Measurements from ENCODE around the gene FAM240B.

Gene FAM240B

GRCh38 chr9:38675211-38675610 is 44.7 kb downstream of the FAM240B start:
- no peak for TF ChIP-seq CTCF (IDR thresholded peaks at IDR 0.05; ENCODE audit: low read length, missing control alignments)
- H3K4me3 ChIP-seq (replicated peaks; ENCODE audit: low read depth, low read length) = no peak overlapping the region
- no peak for DNase-seq (ENCODE audit: low read depth)

DNA sequence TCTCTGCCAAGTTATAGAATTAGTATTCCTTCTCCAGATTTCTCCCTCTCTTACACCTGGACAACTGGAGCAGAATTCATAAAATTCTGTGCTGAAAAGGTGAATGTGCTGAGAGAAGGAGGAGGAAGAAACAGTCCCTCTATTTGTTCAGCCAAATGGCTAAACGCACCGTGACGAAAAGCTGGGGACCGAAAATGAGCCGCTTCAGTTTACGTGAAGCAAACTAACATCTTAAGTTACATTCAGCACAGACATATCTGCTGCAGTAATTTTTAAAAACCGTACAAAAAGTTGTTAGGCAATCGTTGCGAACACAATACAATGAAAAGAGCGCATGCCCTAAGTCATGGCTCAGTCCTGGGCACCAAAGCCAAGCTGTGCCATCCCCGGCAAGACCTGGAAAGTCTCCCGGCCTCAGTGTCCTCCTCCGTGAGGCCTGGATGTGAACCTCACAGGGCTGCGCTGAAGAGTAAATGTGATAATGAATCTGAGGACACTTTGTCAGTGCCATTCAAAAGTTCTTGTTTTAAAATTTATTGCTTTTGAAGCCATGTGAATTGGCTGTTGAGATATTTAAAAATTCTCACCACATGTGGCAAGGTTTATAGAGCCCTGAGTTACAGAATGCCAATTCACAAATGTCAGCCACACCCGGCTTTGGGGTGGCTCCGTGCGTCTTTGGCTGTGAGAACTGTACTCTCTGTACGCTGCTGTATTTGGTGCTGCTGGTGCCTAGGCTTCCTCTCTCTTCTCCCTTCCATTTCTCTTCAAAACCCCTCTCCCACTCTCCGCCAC is 46.3 kb downstream of the FAM240B start:
- no peak for TF ChIP-seq CTCF (IDR thresholded peaks at IDR 0.05; ENCODE audit: low read length, missing control alignments)
- no peak for DNase-seq (ENCODE audit: low read depth)
- no peak overlapping the region for H3K4me3 ChIP-seq (replicated peaks; ENCODE audit: low read depth, low read length)

DNA sequence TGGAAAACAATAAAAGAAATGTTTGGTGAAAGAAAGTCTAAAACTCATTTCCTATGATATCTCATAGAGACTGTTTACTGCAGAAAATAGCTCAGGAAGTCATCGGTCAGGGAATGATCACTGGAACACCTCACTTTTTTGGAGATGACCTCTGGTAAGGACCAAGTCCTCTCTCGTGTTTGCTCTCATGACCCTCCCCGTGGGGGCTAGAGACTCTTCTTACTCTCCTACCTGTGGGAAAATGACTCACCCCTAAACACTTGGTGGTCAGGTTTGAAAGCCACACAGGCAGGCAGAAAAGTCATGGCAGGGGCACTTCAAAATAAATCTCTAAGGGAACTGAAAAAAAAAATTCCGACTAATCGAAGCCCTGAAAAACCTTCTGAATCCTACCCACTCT is 48.2 kb downstream of the FAM240B start:
- H3K4me3 ChIP-seq (replicated peaks; ENCODE audit: low read depth, low read length) = no peak overlapping the region
- DNase-seq (ENCODE audit: low read depth) = no peak
- no peak for TF ChIP-seq CTCF (IDR thresholded peaks at IDR 0.05; ENCODE audit: low read length, missing control alignments)

- TF ChIP-seq CTCF (IDR thresholded peaks at IDR 0.05; ENCODE audit: low read length, missing control alignments) = no peak
- H3K4me3 ChIP-seq (replicated peaks; ENCODE audit: low read depth, low read length) = no peak overlapping the region
- DNase-seq (ENCODE audit: low read depth) = no peak
Observed at GRCh38 chr9:38671372-38671731, 48.6 kb downstream of the FAM240B start.

DNA sequence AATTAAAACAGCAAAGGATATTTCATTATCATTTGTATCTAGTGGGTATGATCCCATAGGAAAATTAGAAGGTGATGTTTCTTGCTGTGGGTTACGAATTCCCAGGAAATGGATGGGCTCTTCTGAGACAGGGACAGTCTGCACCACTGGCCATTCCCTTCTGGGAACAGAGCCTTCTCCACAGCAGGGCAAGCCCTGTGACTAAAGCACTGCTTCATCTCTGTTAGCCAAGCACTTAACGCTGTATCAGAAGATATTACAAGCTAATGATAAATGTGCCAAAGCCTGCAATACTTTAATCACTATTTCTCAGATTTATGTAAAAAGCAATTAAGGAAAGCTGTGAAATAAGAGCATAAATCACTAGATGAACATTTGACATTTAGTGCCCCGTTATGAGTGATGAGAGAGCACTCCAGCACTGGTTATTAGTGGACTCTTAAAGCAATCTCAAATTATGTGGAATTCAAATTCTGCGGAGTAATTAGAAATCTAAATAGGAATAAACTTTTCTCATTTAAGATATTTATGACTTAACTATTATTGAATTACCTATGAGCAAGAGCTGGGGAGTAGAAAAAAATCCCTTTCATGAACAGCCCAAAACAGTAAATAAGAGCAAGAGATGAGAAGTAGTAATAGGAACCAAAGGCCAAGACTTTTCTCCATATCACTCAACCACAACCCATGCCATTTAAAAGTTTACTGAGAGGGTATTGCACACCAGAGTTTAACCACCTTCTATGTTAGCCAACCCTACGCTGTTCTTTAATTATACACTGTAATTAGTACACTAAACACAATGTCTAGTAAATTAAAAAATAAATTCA is 49.2 kb downstream of the FAM240B start:
- no peak overlapping the region for H3K4me3 ChIP-seq (replicated peaks; ENCODE audit: low read depth, low read length)
- DNase-seq (ENCODE audit: low read depth) = no peak
- TF ChIP-seq CTCF (IDR thresholded peaks at IDR 0.05; ENCODE audit: low read length, missing control alignments) = no peak

- TF ChIP-seq CTCF (IDR thresholded peaks at IDR 0.05; ENCODE audit: low read length, missing control alignments) = no peak
- no peak for DNase-seq (ENCODE audit: low read depth)
- H3K4me3 ChIP-seq (replicated peaks; ENCODE audit: low read depth, low read length) = no peak overlapping the region
Observed at GRCh38 chr9:38668791-38669466, 51.0 kb downstream of the FAM240B start.
